Epithelial cell of esophagus (primary cell): ENCODE measurements around the gene STK16.

Experiments
- DNase-seq: peaks from one replicate; pipeline ENCODE4 v3.0.0; 2010; ENCODE audit warnings: low read depth
- H3K4me3 ChIP-seq: 2 replicates; pipeline ENCODE4 v1.5.1; 2011; ENCODE audit warnings: mild to moderate bottlenecking, low read length, control low read depth
- CTCF ChIP-seq: IDR thresholded peaks from 2 replicates; pipeline ENCODE4 v1.5.1; 2011; ENCODE audit warnings: low read depth, mild to moderate bottlenecking, low read length, control low read depth, inconsistent platforms; ENCODE audit not compliant: insufficient read depth; ENCODE audit errors: missing control alignments

Gene STK16

GRCh38 chr2:219230059-219230540 is 15.2 kb upstream of the STK16 start:
- no peak for TF ChIP-seq CTCF
- H3K4me3 ChIP-seq = peak overlapping the region; percentile 98
- peak; percentile 75 for DNase-seq

GRCh38 chr2:219234331-219234730 is 10.9 kb upstream of the STK16 start:
- no peak for DNase-seq
- no peak for TF ChIP-seq CTCF
- H3K4me3 ChIP-seq = no peak overlapping the region

GRCh38 chr2:219243291-219243761 is 2.0 kb upstream of the STK16 start:
- no peak overlapping the region for H3K4me3 ChIP-seq
- no peak for TF ChIP-seq CTCF
- no peak for DNase-seq

- TF ChIP-seq CTCF = no peak
- H3K4me3 ChIP-seq = peak overlapping the region; percentile 62
- DNase-seq = no peak
Observed at GRCh38 chr2:219244789-219245147, 511 bp upstream of the STK16 start.

GRCh38 chr2:219245899-219246230 is 586 bp downstream of the STK16 start:
- peak overlapping the region; percentile 62 for H3K4me3 ChIP-seq
- peak; percentile 19 for DNase-seq
- TF ChIP-seq CTCF = no peak

GRCh38 chr2:219246559-219246958 is 1.3 kb downstream of the STK16 start:
- no peak for DNase-seq
- TF ChIP-seq CTCF = no peak
- no peak overlapping the region for H3K4me3 ChIP-seq
